GOT3 (cell line): ENCODE results near the gene CXXC5.

Source experiments
- DNase-seq: peaks from one replicate; lab custom pipeline; 2025; ENCODE audit warnings: mixed read lengths; lab: John Stamatoyannopoulos, UW

The CXXC5 gene

DNA sequence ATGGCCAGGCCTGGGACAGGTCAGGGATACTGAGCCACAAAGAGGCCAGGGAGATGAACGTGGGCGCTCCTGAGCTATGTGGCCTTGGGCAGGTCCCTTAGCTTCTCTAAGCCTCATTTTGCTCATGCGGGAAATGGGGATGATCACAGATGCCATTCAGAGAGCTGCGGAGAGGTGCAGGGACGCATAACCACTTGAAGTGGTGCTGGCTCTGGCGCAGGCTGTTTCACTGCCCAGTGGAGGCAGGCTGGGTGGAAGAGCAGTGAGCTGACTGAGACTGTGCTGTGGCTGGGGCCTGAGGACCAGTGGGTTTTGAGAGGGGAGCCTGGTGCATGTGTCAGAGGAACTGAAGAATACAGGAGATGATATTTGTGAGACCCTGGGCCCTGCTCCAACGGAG is 18.4 kb downstream of the CXXC5 start:
- no peak for DNase-seq

GRCh38 chr5:139667001-139667729 is 19.0 kb downstream of the CXXC5 start:
- DNase-seq = no peak

DNA sequence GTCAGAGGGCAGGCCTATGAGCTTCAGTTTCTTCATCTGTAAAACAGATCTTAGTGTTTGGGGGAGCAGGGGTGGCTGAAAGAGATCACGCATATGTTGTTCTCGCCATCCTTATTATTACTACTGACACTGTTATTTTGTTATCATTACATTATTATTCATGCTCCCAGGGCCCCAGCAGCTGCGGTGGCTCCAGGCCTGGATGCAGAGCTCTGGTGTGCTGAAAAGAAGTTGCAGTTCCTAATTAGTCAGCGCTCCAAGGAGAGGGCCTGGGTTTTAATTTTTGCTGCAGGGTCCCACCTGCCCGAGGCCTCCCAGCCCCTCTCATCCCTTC is 19.5 kb downstream of the CXXC5 start:
- DNase-seq = no peak

GRCh38 chr5:139668064-139668880 is 20.1 kb downstream of the CXXC5 start:
- no peak for DNase-seq

DNA sequence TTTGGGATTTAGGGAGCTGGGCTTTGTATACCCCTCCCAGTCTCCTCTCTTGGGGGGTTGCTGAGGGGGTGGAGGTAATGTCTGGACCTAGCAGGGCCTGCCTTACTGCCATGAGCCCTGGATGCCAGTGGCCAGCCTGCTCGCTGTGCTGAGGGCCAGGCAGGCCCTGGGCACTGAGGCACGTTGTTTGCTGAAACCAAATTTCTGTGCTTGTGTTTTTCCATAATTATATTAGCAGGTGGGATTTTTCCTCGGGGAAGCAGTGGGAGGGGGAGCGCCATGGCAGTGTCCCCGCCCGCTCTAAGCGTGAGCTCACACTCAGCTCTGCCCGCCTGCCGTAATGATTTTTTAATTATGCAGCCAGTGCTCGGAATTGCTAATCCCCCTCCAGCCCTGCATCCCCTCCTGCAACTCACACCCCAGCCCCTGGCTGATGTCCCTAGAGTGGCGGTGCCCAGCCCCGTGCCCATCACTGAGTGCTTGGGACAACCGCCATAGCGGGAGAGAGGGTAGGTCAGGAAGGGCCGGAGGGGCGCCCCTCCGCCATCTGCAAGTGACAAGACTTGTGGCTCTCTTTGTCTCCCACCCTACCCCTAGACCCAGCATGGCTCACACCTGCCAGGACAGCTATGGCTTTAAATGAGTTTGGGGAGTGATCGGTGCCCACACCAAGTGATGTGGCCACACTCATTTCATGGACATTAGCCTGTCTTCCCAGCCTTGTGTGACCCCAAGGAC is 20.9 kb downstream of the CXXC5 start:
- DNase-seq = no peak

- DNase-seq = no peak
Measured at GRCh38 chr5:139669662-139670368, 21.7 kb downstream of the CXXC5 start.

GRCh38 chr5:139670369-139671095 is 22.4 kb downstream of the CXXC5 start:
- DNase-seq = no peak

- no peak for DNase-seq
Measured at GRCh38 chr5:139671096-139671841, 23.1 kb downstream of the CXXC5 start.

GRCh38 chr5:139675213-139675612 is 27.1 kb downstream of the CXXC5 start:
- DNase-seq = no peak

- no peak for DNase-seq
Measured at GRCh38 chr5:139675825-139676224, 27.7 kb downstream of the CXXC5 start.

DNA sequence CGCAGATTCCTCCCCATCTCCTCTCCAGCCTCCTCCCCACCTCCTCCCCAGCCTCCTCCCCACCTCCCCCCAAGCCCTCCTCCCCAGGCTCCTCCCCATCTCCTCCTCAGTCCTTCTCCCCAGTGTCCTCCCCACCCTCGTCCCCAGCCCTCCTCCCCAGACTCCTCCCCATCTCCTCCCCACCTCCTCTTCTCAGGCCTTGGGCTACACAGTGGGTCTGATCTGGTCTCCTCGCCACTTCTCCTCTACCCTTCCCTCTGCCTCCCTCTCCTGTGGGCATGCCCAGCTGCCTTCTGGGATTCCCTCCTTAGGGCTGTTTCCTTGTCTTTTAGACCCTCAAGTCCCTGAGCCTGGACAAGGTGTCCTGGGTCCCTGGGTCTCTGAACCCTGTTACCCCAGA is 28.3 kb downstream of the CXXC5 start:
- no peak for DNase-seq

GRCh38 chr5:139676951-139677735 is 29.0 kb downstream of the CXXC5 start:
- no peak for DNase-seq

DNA sequence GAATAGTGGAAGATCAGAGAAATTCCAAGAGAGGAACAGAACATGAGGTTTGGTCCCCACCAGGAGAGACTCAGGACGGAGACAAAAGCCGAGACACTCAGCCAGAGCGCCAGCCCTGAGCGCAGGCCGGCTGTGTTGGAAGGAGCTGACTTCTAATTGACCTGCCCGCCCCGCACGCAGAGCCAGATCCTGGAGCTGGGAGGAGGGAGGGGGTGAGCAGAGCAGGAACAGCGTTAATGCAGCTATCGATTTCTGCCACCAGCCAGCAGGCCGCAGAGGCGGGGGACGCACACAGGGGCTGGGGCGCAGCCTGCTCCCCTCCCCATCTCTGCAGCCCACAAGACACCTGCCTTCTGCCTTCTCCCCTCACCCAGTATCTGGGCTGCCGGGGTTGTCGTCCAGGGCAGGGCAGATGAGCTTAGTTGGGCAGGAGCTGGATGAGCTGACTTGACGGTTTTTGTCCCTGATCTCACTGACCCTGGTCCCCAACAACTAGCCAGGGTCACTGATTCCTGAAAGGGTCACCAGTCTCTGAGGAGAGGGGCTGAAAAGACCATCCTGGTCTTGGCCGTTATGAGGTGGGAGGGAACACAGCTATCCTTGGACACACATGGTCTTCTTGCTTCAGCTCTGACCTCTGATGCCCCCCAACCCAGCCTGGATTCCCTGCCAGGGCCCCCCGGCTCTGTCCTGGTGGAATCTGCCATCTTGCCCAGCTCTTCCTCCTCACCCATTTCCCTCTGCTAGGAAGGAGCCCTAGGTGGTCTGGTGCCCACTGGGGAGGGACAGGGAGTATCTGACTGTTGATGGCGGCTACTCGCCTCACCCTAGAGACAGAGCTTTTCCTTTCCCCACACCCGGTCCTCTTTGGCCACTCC is 29.8 kb downstream of the CXXC5 start:
- no peak for DNase-seq

- no peak for DNase-seq
Measured at GRCh38 chr5:139678751-139679750, 30.9 kb downstream of the CXXC5 start.

- no peak for DNase-seq
Measured at GRCh38 chr5:139680368-139681111, 32.4 kb downstream of the CXXC5 start.

- DNase-seq = no peak
Measured at GRCh38 chr5:139681112-139681458, 32.9 kb downstream of the CXXC5 start.

DNA sequence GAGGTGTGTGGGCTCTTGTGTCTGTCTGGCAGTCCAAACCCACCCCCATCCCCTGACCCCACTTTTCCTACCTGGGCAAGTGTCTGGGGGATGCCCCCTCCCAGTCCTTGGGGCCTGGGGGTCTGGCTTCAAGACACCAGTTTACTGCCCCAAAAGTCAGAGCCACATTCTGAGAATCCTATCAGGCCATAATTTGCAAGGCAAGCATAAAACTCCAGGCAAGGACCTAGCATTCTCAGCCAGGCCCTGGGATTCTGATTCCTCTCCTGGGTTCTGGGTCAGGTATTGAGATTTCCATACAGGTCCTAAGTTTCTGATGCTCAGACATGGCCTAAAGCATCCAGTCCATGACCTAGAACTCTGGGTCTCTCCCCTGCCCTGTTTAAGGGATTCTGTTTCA is 33.3 kb downstream of the CXXC5 start:
- no peak for DNase-seq
